ENCODE measurements around the gene GPR89A.
"Not testable (repeated sequence)": the region's sequence is repeated elsewhere in the genome, so short reads cannot be mapped to it uniquely, and the experiment has no call there.

GRCh38 chr1:145610744-145611143 lies 3.0 kb downstream of the GPR89A start:
- TF ChIP-seq CTCF, POLR2A (IDR thresholded peaks at IDR 0.05): not testable (repeated sequence)

Data from body of pancreas (tissue), 4 donors.